Stomach (tissue), 9 donors: ENCODE results near the gene SUN1. TPM values are rescaled to one million over a fixed set of nuclear protein-coding genes. Genes with fewer than 3 reads are reported as not detected.
"Not testable (repeated sequence)": the region's sequence is repeated elsewhere in the genome, so short reads cannot be mapped to it uniquely, and the experiment has no call there.

Source experiments
- DNase-seq, 2 donors: peaks; one replicate each; pipeline versions ENCODE4 v3.0.0 to v3.0.0-alpha.2; 2013 to 2019
- H3K27ac ChIP-seq, 5 donors: fragments of 200-600 bp in 4 of 5; sonication (generic) in 4 of 5; one replicate each; pipeline ENCODE4 v1.5.1; 2013 to 2019; ENCODE audit warnings: mild to moderate bottlenecking in 1 of 5, moderate library complexity in 1 of 5
- H3K27me3 ChIP-seq, 3 donors: fragments of 200-600 bp; sonication (generic); one replicate each; pipeline ENCODE4 v1.5.1; 2017 to 2019; ENCODE audit warnings: mixed run types in 1 of 3
- H3K36me3 ChIP-seq, 4 donors: fragments of 200-600 bp; sonication (generic); 1 replicate in 3 of 4; 2 replicates in 1 of 4; pipeline ENCODE4 v1.5.1; 2016 to 2019
- H3K4me1 ChIP-seq, 4 donors: fragments of 200-600 bp; sonication (generic); one replicate each; pipeline ENCODE4 v1.5.1; 2016 to 2019
- H3K4me3 ChIP-seq, 4 donors: fragments of 200-600 bp; sonication (generic) in 3 of 4; one replicate each; pipeline ENCODE4 v1.5.1; 2016 to 2019; ENCODE audit warnings: mild to moderate bottlenecking in 1 of 4
- H3K9me3 ChIP-seq, 4 donors: fragments of 200-600 bp; sonication (generic); one replicate each; pipeline ENCODE4 v1.5.1; 2016 to 2019
- EP300 ChIP-seq: sonication (generic); formaldehyde crosslinking; IDR thresholded peaks from one replicate; pipeline ENCODE4 v1.6.1; 2017; ENCODE audit warnings: antibody characterized with exemption
- POLR2A ChIP-seq, 4 donors: fragments of 450-650 bp; IDR thresholded peaks; one replicate each; pipeline ENCODE4 v1.6.1; 2016; ENCODE audit warnings: antibody characterized with exemption in 4 of 4, control low read depth in 2 of 4, mild to moderate bottlenecking in 1 of 4, moderate library complexity in 1 of 4
- POLR2AphosphoS5 ChIP-seq, 3 donors: sonication (generic); formaldehyde crosslinking; IDR thresholded peaks; one replicate each; pipeline ENCODE4 v1.6.1; 2016; ENCODE audit warnings: antibody characterized with exemption in 3 of 3
- WGBS, 5 donors: extraction: QIAGEN DNeasy Blood & Tissue Kit in 3 of 5; methylation state at CpG; one replicate each; pipeline versions ENCODE4 v1.1.5 to v1.1.7; 2013 to 2018; 5-methylcytosine and 5-hydroxymethylcytosine counted together
- intact Hi-C: fragments of 100-400 bp; cut with DNase I; formaldehyde crosslinking; loops from one replicate; pipeline ENCODE4 v1.15.1; 2023; ENCODE audit warnings: low total_unique reads
- polyA plus RNA-seq, 3 donors: library from polyadenylated mRNA; stranded (reverse); fragments of 200-250 nt; gene quantifications; one replicate each; pipeline ENCODE4 v1.2.3, GENCODE V29; 2013
- total RNA-seq, 5 donors: library from RNA; depleted of rRNA; stranded (reverse); fragments of >200 nt; gene quantifications; one replicate each; pipeline versions ENCODE4 v1.1.0 to v1.2.3, GENCODE V29; 2014 to 2016
- TF ChIP-seq, protein P1 (sequence below), 7 experiments: fragments of 450-650 bp in 4 of 7; fragments of 200-600 bp in 3 of 7; sonication (generic) in 3 of 7; IDR thresholded peaks; one replicate each; pipeline ENCODE4 v1.5.1; 2016 to 2019; ENCODE audit warnings: antibody characterized with exemption in 7 of 7, control low read depth in 2 of 7, mild to moderate bottlenecking in 1 of 7
- donor health status: healthy with polysubstance abuse.
- donor health status: Bipolar disorder and iron deficiency.
- donor health status: healthy.

Gene SUN1
- total and polyA plus RNA-seq, 8 donors: 15.9 to 242 (median 117) TPM

- peaks cover 0 to 4% (median 0%) of the 10 kb centered on the region in 4 donors for H3K36me3 ChIP-seq
- peaks cover 0 to 12% (median 3%) of the 10 kb centered on the region in 4 donors for H3K4me1 ChIP-seq
- H3K27ac ChIP-seq: peak overlapping the region in 4 of 5 donors; percentile 1 to 71 (median 22)
- WGBS, 5 donors: 70 to 84% (median 82%) methylated on average over 5 of the region's 5 CpGs
- H3K27me3 ChIP-seq: no peaks in the 10 kb centered on the region
- no peak for TF ChIP-seq POLR2AphosphoS5 (IDR thresholded peaks at IDR 0.05)
- TF ChIP-seq, protein P1, sequence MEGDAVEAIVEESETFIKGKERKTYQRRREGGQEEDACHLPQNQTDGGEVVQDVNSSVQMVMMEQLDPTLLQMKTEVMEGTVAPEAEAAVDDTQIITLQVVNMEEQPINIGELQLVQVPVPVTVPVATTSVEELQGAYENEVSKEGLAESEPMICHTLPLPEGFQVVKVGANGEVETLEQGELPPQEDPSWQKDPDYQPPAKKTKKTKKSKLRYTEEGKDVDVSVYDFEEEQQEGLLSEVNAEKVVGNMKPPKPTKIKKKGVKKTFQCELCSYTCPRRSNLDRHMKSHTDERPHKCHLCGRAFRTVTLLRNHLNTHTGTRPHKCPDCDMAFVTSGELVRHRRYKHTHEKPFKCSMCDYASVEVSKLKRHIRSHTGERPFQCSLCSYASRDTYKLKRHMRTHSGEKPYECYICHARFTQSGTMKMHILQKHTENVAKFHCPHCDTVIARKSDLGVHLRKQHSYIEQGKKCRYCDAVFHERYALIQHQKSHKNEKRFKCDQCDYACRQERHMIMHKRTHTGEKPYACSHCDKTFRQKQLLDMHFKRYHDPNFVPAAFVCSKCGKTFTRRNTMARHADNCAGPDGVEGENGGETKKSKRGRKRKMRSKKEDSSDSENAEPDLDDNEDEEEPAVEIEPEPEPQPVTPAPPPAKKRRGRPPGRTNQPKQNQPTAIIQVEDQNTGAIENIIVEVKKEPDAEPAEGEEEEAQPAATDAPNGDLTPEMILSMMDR (IDR thresholded peaks at IDR 0.05): no peak
- no peak for TF ChIP-seq EP300
- TF ChIP-seq POLR2A (IDR thresholded peaks at IDR 0.05): no peak
- intact Hi-C loops: no loop called here
- no peaks in the 10 kb centered on the region for H3K9me3 ChIP-seq
- no peak for DNase-seq
- H3K4me3 ChIP-seq: no peak overlapping the region
Observed at GRCh38 chr7:794207-794606, 38.1 kb upstream of the SUN1 start.

GRCh38 chr7:794671-795329 lies 37.5 kb upstream of the SUN1 start:
- TF ChIP-seq EP300: no peak
- TF ChIP-seq POLR2A (IDR thresholded peaks at IDR 0.05): no peak
- no peak for TF ChIP-seq POLR2AphosphoS5 (IDR thresholded peaks at IDR 0.05)
- TF ChIP-seq, protein P1 (IDR thresholded peaks at IDR 0.05): no peak
- H3K27ac ChIP-seq: peak overlapping the region; percentile 31 to 79 (median 49)
- WGBS, 5 donors: 45 to 71% (median 55%) methylated on average over 7 to 31 of the region's 31 CpGs
- peaks cover 0 to 3% (median 0%) of the 10 kb centered on the region in 4 donors for H3K36me3 ChIP-seq
- intact Hi-C loops: no loop called here
- DNase-seq: peak; percentile 58 to 67
- H3K4me3 ChIP-seq: no peak overlapping the region
- peaks cover 0 to 12% (median 3%) of the 10 kb centered on the region in 4 donors for H3K4me1 ChIP-seq
- H3K27me3 ChIP-seq: no peaks in the 10 kb centered on the region
- H3K9me3 ChIP-seq: no peaks in the 10 kb centered on the region

- H3K9me3 ChIP-seq, H3K36me3 ChIP-seq, DNase-seq, H3K4me3 ChIP-seq, H3K27me3 ChIP-seq, intact Hi-C loops: not testable (repeated sequence)
- WGBS, 5 donors: 83 to 90% (median 86%) methylated on average over 6 to 8 of the region's 10 CpGs
- H3K27ac ChIP-seq: peak overlapping the region in 2 of 5 donors; percentile 14 to 70
- H3K4me1 ChIP-seq: peaks cover 3 to 24% (median 8%) of the 10 kb centered on the region in 4 donors
Observed at GRCh38 chr7:796434-797169, 35.7 kb upstream of the SUN1 start.

DNA sequence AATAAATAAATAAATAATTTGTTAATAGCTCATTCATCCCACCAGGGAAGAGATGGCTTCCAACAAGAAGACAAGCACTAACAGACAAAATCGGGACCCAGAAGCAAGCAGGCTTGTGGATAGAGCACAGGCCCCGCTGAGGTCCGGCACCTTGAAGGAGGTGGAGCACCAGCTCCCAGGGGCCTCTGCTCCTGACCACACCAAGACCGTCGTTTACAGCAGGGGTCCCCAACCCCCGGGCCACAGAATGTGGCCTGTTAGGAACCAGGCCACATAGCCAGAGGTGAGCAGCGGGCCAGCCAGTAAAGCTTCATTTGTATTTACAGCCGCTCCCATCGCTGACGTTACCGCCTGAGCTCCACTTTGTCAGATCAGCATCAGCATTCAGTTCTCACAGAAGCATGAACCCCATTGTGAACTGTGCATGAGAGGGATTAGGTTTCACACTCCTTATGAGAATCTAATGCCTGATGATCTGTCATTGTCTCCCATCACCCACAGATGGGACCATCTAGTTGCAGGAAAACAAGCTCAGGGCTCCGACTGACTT lies 33.3 kb upstream of the SUN1 start:
- intact Hi-C loops: no loop called here
- no peaks in the 10 kb centered on the region for H3K36me3 ChIP-seq
- H3K4me3 ChIP-seq: no peak overlapping the region
- DNase-seq: no peak
- peak overlapping the region in 1 of 5 donors; percentile 42 for H3K27ac ChIP-seq
- H3K9me3 ChIP-seq: no peaks in the 10 kb centered on the region
- WGBS, 5 donors: 81 to 96% (median 92%) methylated on average over 12 of the region's 12 CpGs
- peaks cover 15 to 39% (median 18%) of the 10 kb centered on the region in 4 donors for H3K4me1 ChIP-seq
- no peaks in the 10 kb centered on the region for H3K27me3 ChIP-seq
- TF ChIP-seq POLR2AphosphoS5 (IDR thresholded peaks at IDR 0.05): no peak
- TF ChIP-seq POLR2A (IDR thresholded peaks at IDR 0.05): no peak
- TF ChIP-seq, protein P1 (IDR thresholded peaks at IDR 0.05): no peak
- TF ChIP-seq EP300: no peak
